ENCODE results near the gene CSRP1.
"Not testable (repeated sequence)": the region's sequence is repeated elsewhere in the genome, so short reads cannot be mapped to it uniquely, and the experiment has no call there.

CSRP1 gene

GRCh38 chr1:201537891-201538611, 31.1 kb upstream of the CSRP1 start:
- no peak for DNase-seq

- DNase-seq = no peak
Observed at GRCh38 chr1:201537467-201537866, 30.5 kb upstream of the CSRP1 start.

GRCh38 chr1:201537028-201537427, 30.1 kb upstream of the CSRP1 start:
- no peak for DNase-seq

GRCh38 chr1:201536558-201536957, 29.6 kb upstream of the CSRP1 start:
- DNase-seq = no peak

- no peak for DNase-seq
Observed at GRCh38 chr1:201535919-201536245, 29.0 kb upstream of the CSRP1 start.

GRCh38 chr1:201535046-201535918, 28.4 kb upstream of the CSRP1 start:
- no peak for DNase-seq

GRCh38 chr1:201533836-201534235, 26.9 kb upstream of the CSRP1 start:
- no peak for DNase-seq

- DNase-seq = peak; percentile 90
Observed at GRCh38 chr1:201531551-201532425, 24.9 kb upstream of the CSRP1 start.

GRCh38 chr1:201530741-201531531, 24.0 kb upstream of the CSRP1 start:
- peak; percentile 73 for DNase-seq

- DNase-seq = no peak
Observed at GRCh38 chr1:201528631-201529252, 21.8 kb upstream of the CSRP1 start.

GRCh38 chr1:201527879-201528278, 21.0 kb upstream of the CSRP1 start:
- no peak for DNase-seq

GRCh38 chr1:201525193-201525778, 18.4 kb upstream of the CSRP1 start:
- no peak for DNase-seq

- DNase-seq = not testable (repeated sequence)
Observed at GRCh38 chr1:201520046-201520575, 13.2 kb upstream of the CSRP1 start.

- no peak for DNase-seq
Observed at GRCh38 chr1:201518071-201518470, 11.1 kb upstream of the CSRP1 start.

- no peak for DNase-seq
Observed at GRCh38 chr1:201517631-201518030, 10.7 kb upstream of the CSRP1 start.

- DNase-seq = no peak
Observed at GRCh38 chr1:201516511-201517127, 9.7 kb upstream of the CSRP1 start.

GRCh38 chr1:201515895-201516294, 9.0 kb upstream of the CSRP1 start:
- DNase-seq = no peak

- DNase-seq = no peak
Observed at GRCh38 chr1:201515062-201515750, 8.3 kb upstream of the CSRP1 start.

GRCh38 chr1:201514466-201514865, 7.5 kb upstream of the CSRP1 start:
- no peak for DNase-seq

Data from NCI-H2171 treated with DMSO at 0.1 percent for 48 hours (cell line).